ENCODE results near the gene SCGN. TPM values are rescaled to one million over a fixed set of nuclear protein-coding genes. Genes with fewer than 3 reads are reported as not detected.
A peak's percentile ranks its signal among the peaks of the same experiment; 100 is the strongest.

SCGN gene
- total RNA-seq, 6 donors from 2014 or later = 0.24 TPM; not detected in 5

DNA sequence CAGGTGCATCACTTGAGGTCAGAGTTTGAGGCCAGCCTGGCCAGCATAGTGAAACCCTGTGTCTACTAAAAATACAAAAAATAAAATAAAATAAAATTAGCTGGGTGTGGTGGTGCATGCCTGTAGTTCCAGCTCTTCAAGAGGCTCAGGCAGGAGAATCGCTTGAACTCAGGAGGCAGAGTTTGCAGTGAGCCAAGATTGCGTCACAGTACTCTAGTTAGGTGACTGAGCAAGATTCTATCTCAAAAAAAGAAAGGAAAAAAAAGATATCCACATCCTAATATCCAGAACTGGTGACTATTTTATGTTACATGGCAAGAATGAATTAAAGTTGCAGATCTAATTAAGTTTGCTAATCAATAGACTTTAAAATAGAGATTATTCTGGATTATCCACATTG, 32.5 kb downstream of the SCGN start:
- TF ChIP-seq, protein P1, sequence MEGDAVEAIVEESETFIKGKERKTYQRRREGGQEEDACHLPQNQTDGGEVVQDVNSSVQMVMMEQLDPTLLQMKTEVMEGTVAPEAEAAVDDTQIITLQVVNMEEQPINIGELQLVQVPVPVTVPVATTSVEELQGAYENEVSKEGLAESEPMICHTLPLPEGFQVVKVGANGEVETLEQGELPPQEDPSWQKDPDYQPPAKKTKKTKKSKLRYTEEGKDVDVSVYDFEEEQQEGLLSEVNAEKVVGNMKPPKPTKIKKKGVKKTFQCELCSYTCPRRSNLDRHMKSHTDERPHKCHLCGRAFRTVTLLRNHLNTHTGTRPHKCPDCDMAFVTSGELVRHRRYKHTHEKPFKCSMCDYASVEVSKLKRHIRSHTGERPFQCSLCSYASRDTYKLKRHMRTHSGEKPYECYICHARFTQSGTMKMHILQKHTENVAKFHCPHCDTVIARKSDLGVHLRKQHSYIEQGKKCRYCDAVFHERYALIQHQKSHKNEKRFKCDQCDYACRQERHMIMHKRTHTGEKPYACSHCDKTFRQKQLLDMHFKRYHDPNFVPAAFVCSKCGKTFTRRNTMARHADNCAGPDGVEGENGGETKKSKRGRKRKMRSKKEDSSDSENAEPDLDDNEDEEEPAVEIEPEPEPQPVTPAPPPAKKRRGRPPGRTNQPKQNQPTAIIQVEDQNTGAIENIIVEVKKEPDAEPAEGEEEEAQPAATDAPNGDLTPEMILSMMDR (IDR thresholded peaks at IDR 0.05) = no peak
- no peak for ATAC-seq (ENCODE audit: low FRiP score in 2 of 2)
- no peak overlapping the region for H3K27ac ChIP-seq
- WGBS, 2 donors = 31 to 45% methylated on average over 2 of the region's 2 CpGs
- no peaks in the 10 kb centered on the region for H3K4me1 ChIP-seq
- no peak overlapping the region for H3K4me3 ChIP-seq
- H3K36me3 ChIP-seq = no peaks in the 10 kb centered on the region
- peak in 1 of 2 donors; percentile 59 for DNase-seq
- H3K27me3 ChIP-seq = no peaks in the 10 kb centered on the region
- H3K9me3 ChIP-seq = no peaks in the 10 kb centered on the region

DNA sequence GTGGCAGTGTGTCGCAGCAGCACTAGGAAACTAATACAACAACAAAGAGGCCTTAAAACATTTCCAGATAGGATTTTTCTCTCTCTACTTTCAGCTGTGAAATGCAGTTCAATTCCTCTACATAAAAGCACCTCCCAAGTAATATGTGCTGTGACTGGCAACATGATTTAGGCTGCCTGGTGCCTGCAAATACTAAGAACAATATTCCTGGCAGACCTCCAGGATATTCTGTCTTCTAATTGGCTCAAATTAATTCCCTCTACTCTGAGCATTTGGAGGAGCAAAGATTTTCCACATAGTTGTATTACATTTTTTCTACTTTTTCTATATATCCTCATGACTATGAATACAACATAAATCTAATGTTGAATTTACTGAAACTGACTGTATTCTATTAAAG, 33.2 kb downstream of the SCGN start:
- no peak for DNase-seq
- no peaks in the 10 kb centered on the region for H3K9me3 ChIP-seq
- no peak overlapping the region for H3K4me3 ChIP-seq
- TF ChIP-seq EP300 (IDR thresholded peaks at IDR 0.05) (no peak), POLR2A (IDR thresholded peaks at IDR 0.05) (no peak), POLR2AphosphoS5 (IDR thresholded peaks at IDR 0.05) (no peak)
- TF ChIP-seq, protein P1 (IDR thresholded peaks at IDR 0.05) = no peak
- WGBS, 2 donors = 0 to 54% methylated on average over 1 of the region's 1 CpG
- no peak for ATAC-seq (ENCODE audit: low FRiP score in 2 of 2)
- H3K4me1 ChIP-seq = no peaks in the 10 kb centered on the region
- no peak overlapping the region for H3K27ac ChIP-seq
- H3K36me3 ChIP-seq = no peaks in the 10 kb centered on the region
- no peaks in the 10 kb centered on the region for H3K27me3 ChIP-seq

DNA sequence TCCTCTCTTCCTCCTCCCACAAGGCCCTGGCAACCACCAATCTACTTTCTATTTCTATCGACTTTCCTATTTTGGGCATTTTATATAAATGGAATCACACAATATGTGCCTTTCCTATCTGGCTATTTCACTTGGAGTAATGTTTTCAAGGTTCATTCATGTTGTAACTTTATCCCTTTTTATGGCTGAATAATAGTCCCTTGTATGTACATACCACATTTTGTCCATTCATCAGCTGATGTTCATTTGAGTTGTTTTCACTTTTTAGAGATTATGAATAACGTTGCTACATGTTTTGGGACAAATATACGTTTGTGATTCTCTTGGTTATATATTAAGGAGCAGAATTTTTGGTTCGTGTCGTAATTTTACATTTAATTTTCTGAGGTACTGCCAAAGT, 33.9 kb downstream of the SCGN start:
- H3K36me3 ChIP-seq = no peaks in the 10 kb centered on the region
- H3K4me1 ChIP-seq = no peaks in the 10 kb centered on the region
- H3K27ac ChIP-seq = no peak overlapping the region
- no peak for TF ChIP-seq POLR2A (IDR thresholded peaks at IDR 0.05)
- TF ChIP-seq, protein P1 (IDR thresholded peaks at IDR 0.05) = no peak
- no peaks in the 10 kb centered on the region for H3K27me3 ChIP-seq
- DNase-seq = no peak
- 66 to 85% methylated on average over 5 of the region's 5 CpGs for WGBS, 2 donors
- no peak overlapping the region for H3K4me3 ChIP-seq
- no peak for ATAC-seq (ENCODE audit: low FRiP score in 2 of 2)
- H3K9me3 ChIP-seq = no peaks in the 10 kb centered on the region

DNA sequence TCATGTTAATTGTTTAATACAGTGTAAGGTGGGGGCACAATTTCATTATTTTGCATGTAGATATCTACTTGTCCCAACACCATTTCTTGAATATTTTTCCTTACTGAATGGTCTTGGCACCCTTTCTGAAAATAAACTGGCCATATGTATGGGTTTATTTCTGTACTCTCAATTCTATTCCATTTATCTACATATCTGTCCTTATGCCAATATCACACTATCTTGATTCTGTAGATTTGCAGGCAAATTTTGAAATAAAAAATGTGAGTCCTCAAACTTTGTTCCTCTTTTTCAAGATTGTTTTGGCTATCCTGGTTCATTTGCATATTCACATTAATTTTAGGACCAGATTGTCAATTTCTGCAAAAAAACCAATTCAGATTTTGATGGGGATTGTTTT, 34.8 kb downstream of the SCGN start:
- no peak overlapping the region for H3K4me3 ChIP-seq
- DNase-seq (no peak), ATAC-seq (ENCODE audit: low FRiP score in 2 of 2) (no peak)
- TF ChIP-seq EP300 (IDR thresholded peaks at IDR 0.05) (no peak), POLR2A (IDR thresholded peaks at IDR 0.05) (no peak)
- H3K36me3 ChIP-seq = no peaks in the 10 kb centered on the region
- no peaks in the 10 kb centered on the region for H3K27me3 ChIP-seq
- H3K4me1 ChIP-seq = no peaks in the 10 kb centered on the region
- no peak overlapping the region for H3K27ac ChIP-seq
- H3K9me3 ChIP-seq = no peaks in the 10 kb centered on the region

DNA sequence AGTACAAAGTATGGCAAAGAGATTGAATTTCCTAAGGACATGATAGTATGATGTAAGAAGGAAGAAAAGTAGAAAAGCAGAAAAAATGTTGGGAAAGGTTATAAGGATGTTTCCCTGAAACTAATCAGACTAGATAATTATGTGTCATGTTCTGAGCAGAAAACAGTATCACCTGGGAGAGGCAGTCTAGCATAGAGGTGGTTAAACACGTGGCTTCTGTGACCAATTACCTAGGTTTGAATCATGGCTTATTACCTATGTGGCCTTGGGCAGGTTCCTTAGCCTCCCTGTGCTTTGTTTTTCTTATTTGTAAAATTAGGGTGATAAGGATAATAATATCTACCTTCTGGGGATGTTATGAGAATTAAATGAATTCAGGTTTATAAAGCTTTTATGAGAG, 38.0 kb downstream of the SCGN start:
- Histone ChIP-seq H3K9me3 (no peaks in the 10 kb centered on the region), H3K4me3 (no peak overlapping the region), H3K27me3 (no peaks in the 10 kb centered on the region), H3K4me1 (no peaks in the 10 kb centered on the region), H3K36me3 (no peaks in the 10 kb centered on the region), H3K27ac (no peak overlapping the region)
- DNase-seq (no peak), ATAC-seq (ENCODE audit: low FRiP score in 2 of 2) (no peak)
- 54 to 57% methylated on average over 1 of the region's 1 CpG for WGBS, 2 donors
- TF ChIP-seq EP300 (IDR thresholded peaks at IDR 0.05) (no peak), POLR2A (IDR thresholded peaks at IDR 0.05) (no peak), POLR2AphosphoS5 (IDR thresholded peaks at IDR 0.05) (no peak)
- TF ChIP-seq, protein P1 (IDR thresholded peaks at IDR 0.05) = no peak

All from upper lobe of left lung (tissue), 6 donors.